GM18858 (cell line): ENCODE measurements around the gene KLF2.

Source experiments
- ATAC-seq: cut with Tn5 transposase; IDR thresholded peaks from one replicate; pipeline ENCODE4 v1.9.1; 2021; ENCODE audit not compliant: unreplicated experiment

The KLF2 gene

DNA sequence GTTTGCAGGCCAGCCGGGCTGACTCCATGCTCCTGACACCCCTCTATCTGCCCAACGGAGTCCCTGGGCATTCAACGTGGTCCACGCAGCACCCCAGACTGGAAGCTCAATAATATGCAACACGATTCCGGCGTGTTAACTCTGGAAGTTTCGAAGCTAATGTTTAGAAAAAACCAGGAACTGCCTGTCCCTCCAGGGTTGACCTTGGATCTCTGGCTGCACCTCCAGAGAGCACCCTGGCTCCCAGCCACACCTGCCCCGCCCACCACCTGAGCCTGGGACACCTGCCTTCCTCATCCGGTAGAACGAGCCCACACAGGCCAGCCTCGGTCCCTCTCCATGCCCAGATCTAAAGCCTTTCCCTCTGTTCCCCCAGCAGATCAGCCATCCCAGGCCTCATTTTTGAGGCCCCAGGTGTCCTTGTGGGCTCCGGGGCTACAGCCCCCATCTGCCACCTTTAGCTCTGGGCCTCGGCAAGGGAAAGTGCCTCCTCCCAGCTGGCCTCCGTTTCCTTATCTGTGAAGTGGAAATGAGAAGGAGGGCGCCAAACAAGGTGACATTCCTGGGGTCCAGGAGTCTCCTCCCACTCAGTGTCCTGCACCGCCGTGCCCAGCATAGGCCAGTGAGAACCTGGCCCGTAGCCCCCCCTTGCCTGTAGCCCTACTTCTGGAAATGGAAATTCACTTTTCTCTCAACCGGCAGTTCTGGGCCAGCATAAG is 38.7 kb downstream of the KLF2 start:
- no peak for ATAC-seq

DNA sequence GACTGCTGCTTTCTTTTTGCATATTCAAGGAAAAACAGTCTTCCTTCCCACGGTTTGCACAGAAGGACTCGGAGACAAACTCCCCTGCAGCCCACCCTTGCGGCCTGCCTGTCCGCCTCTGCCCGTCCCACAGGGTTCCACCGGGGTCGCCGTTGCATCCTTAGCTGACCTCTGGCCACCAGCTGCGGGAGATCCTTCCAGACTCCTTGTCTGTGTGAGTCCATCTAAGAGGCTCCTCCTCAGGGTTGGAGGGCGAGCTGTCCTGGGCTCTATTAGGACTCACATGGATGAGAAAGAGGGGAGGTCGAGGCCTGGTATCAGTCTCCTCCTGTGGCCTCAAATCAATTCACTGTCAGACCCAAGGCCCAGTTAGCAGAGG is 39.2 kb downstream of the KLF2 start:
- ATAC-seq: no peak

DNA sequence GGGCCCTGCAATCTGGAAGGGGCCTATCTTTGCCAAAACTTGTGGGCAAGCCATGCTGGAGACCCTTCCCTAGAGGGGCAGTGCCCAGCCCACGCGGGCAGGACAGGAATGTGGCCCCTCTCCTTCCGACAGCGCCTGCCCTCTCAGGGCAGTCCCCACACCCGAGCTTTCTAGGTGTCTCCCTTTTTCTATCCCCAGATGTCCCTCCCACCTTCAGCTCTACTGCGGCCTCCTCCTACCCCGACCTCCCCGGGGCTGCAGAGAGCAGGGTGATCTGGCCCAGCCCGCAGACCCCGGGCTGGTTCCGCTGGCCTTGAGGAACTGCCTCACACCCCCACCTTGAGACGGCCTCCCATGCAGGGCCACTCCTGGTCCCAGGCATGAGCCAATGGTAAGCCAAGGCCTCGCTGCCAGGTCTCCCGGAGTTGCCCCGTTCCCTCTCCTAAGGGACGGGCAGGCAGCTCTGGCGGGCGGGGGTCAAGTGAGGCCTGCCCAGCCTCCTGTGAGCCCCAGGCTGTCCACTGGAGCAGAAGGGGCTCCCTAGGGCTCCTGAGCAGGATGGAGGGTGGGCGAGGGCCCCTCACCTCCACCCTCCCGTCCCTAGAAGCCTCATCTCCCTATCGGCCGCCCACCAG is 39.7 kb downstream of the KLF2 start:
- ATAC-seq: no peak

DNA sequence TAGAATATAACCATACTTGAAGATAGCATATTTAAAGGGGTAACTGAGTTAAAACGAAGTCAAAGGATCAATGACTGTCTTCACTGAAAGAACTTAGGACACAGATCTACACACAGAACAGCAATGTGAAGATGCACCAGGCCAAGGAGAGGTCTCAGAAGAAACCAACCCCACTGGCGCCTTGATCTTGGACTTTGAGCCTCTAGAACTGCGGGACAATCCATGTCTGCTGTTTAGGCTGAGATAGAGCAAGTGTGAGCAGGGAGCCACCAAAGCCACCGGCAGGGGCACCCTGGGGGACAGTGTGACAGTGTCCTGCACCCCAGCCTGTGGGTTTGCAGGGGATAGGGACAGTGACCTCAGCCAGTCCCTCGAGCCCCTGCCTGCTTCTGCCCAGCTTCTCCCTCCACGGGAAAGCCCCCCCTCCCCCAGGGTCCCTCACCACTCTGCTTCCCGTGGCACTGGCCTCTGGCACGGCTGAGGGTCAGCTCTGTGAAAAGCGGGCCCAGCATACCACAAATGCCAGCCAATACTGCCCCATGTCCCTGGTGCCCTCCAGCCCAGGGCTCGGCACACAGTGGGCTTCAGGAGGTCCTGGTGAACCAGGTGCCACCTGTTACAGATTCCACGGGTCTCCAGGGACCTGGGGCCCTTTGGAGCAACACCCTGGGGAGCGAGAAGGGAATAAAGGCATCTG is 40.8 kb downstream of the KLF2 start:
- no peak for ATAC-seq

DNA sequence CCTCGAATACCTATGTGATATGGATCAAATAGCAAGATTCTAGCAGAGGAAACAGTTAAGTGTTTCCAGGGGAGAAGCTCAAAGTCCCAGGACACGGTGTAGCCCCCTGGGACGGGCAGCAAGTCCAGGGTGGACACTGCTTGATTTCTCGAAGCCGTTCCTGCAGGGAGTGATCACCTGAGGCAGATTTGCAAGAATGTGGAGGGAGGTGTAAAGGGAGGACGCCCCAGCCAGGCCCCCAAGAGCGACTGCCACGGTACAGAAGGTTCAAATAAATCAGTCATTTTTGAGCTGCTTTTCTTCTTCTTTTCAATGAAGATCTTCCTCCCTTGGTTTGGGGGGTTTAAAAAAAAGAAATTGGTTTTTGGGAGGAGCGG is 41.4 kb downstream of the KLF2 start:
- ATAC-seq: no peak

DNA sequence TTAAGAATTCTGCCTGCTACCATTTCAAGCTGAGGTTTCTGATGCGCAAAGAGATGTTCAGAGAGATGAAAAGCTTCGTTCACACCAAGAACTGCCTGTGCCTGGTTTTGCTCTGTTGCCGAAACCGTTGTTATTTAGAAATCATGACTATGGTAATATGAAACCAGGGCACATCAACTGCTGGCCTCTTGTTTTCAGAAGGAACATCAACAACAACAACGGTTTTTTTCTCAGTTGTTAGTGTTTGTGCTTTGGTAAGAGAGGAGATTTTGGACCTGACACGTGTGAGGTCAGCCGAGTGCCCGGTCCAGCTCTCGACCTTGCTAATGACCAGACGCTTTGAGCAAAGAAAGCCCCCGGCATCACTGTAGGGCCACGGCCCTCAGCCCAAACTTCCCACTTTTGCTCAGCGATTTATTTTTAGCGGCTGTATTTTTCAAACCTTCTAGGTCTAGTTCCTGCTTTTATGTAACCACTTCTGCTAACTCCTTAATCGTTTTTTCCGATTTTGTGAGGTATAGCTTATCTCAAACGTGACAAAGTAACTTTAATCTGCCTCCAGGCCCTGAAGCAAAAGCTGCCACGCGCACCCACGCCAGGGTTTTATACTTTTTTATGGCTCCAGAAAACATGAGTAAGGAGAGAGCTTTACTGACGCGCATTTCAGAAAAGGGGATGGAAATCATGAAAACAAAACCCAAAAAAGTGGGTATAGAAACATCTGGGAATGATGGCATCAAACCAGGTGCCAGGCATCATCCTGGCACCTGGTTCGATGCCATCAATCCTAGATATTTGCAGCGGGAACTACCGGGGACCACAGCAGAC is 42.0 kb downstream of the KLF2 start:
- ATAC-seq: peak; percentile 48

DNA sequence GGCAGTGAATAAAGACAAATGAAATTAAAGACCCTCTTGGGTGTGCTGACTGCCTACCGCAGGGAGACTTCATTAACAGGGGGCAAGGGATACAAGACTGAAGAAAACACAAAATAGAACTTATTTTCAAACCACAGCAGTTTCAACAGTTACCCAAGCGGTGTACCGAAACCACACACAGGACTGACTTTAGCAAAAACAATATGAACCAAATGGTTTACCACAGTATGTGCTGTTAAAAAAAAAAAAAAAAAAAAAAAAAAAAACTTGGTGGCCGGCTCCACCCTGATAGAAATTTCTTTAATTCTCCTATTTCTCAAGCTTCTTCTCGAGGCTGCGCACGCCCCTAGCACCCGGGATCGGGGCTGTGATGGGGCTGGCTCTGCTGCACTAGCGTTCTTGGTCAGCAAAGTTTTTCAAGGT is 42.6 kb downstream of the KLF2 start:
- no peak for ATAC-seq

DNA sequence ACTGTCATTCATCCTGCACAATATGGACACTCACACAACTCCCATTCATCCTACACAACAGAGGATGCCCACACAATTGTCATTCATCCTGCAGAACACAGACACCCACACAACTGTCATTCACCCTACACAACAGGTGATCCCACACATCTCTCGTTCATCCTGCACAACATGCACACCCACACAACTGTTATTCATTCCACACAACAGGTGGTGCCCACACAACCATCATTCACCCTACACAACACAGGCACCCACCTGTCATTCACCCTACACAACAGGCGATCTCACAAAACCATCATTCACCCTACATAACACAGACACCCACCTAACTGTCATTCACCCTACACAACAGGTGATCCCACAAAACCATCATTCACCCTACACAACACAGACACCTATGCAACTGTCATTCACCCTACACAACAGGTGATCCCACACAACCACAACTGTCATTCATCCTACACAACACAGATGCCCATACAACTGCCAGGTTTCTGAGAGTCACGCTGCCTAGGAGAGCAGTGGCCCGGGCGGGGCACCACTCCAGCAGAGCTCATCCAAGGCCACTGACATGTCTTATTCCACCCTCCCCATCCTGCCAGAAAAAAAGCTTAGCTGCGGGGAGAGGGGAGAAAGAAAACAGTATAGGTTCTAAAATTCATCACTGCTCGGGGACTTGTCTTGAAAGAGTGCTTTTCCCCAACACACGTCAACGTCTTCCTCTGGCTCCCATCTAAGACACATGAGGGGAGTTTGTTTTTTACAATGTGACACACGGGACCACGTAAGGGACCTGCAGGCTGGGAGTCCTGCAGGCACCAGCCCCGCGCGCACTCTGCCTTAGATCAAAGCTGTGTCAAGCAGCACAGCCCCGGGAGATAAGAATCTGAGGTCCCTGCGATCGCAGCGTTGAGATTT is 44.0 kb downstream of the KLF2 start:
- no peak for ATAC-seq

DNA sequence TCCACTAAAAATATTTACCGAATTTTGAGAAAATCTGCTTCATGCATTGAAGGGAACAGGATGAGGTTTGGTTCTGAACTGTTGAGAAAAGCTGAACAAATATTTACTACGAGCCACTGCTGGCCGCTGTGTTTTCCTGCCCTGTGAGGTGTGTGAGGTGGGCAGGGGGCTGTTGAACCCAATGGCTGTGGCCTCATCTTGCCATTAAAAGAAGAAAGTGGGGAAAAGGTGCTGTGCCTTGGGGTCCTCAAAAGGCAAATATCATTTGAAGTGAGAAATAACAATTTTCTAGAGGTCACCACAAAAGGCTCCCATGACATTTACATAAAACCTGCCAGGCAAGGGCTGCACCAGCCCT is 44.7 kb downstream of the KLF2 start:
- ATAC-seq: no peak

DNA sequence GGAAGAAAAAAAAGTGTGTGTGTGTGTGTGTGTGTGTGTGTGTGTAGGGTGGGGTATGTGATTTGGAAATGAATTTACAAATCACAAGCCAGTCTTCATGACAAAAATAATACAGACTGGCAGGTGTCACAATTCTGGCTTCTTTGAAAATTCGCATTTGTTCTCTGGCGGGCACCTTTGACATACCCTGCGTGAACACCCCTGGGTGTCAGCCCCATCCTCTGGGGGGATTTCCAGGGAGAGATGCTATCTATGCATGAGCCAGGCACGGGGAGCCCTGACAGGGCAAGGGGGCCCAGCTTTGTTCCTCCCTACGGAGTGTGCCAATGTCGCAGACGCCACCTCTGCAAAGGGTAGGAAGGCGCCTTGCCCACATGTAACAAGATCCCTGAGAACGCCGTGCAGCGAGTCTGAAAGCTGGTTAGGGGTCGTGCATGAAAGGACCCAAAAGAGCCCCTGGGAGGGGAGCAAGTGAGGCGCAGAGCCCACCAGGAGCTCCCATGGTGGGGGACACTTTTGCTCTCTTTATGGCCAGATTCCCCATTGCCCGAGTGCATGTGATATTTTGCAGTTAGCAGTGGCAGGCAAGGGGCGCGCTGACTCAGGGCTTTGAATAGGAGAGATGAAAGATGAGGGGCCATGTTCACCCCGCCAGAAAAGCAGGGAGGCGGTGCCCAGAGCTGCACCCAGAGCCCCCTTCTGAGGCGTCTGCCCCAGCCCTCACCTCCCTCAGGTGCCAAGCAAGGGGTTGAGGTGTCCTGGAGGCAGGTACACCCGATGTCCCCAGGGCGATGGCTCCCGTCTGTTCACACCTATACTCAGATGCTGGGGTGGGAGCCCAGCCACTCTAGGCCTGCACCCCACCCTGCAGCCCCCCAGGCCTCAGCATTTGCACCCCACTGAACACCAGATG is 45.3 kb downstream of the KLF2 start:
- no peak for ATAC-seq

DNA sequence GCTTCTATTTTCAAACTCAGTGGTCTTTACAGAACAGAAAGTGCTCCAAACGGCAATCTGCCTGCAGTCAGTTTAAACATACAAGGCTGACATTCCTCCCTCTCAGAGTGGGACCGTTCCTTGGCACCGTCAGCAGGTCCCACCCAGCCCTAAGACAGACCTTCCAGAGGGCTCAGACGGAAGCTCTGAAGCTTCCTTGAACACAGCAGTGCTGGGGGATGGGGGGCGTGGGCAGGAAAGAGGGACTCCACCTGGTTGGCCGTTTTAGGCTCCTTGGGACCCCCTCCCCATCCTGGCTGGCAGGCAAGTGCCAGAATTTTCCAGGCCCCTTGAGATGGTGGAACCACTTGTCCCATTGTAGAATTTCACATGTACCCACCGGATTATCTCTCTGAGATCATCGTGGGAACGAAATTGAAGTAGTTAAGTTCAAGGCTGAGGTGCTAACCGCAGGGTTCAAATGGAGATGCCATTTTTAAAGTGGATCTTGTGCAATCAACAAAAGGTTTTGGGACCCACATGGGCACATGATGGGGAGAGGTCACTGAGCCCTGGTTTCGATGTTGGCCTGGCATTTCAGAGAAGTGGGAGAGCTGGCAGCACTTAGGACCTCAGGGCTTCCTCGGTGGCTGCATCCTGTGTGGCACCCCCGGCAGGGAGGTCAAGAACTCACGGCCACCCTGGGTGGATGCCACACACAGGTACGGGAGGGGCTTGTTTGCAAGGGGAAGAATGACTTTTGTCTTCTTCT is 46.2 kb downstream of the KLF2 start:
- no peak for ATAC-seq

DNA sequence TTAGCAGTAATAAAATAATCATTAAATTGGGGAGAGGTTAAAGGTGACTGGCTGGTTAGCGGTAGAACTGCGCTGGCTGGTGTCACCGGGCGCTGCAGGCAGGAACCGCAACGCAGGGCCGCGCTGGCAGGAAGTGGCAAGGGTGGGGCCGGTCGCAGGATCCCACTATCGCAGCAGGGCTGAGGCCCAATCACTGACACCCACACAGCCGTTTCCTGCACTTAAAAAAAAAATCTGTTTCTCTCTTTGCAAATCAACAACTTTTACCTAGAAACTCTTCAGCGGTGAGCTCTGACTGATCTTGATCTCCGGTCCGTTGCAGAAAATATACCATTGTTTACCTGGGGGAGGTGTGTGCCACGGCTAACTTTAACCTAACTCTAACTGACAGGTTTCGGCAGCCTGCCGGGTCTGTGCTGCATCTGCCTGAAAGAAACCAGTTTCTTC is 46.9 kb downstream of the KLF2 start:
- peak; percentile 35 for ATAC-seq

DNA sequence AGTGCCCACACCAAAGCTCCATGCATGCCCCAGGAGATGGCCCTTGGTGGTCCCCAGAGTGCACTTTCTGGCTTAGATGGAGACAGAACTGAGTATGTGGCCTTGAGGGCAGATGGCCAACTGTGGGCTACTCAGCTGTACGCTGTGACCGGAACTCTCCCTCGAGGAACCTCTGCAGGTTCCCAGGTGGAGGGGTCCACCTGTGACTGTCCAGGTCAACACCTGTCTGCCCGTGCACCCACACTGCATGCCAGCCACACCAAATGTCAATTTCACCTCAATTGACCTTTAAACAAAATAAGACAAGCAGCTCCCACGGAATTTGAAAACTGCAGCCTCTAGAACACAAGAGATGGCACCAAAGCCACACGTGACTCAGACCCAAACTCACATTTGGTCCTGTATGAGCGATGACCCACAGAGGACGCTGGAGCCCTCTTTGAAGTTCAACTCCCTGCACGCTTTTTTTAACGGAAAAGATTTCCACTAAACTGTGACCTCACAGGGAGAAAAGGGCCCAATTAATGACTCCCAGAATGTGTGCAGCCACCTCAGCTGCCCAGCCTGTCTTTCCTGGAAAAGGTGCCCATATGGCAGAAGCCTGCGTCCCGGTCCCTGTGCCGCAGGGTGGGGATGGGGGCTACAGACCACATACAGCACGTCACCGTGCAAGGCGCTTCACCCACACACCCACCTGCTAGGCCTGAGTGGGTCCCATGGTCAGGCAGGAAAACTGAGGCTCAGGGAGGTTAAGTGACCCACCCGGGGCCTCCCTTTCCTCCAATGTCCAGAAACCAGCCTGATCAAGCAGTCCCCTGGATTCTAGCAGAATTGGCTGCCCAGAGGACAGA is 47.7 kb downstream of the KLF2 start:
- no peak for ATAC-seq

DNA sequence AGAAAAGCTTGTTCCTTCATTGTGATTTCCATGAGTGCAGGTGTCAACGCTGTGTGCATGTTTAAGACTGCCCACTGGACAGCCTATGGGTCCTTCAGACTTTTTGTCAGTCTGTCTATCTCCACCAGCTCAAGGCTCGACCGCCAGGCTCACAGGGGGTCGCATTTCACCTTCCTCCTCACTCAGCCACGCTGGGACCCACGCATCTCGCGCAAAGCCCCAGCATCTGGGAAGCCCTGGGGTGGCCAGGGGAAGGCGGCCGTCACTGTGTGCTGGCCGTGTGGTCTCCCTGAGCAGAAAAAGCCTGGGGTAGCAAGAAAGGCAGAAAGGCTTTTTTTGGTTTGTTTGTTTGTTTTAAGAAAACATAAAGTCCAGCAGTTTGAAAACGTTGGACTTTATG is 48.5 kb downstream of the KLF2 start:
- ATAC-seq: no peak

DNA sequence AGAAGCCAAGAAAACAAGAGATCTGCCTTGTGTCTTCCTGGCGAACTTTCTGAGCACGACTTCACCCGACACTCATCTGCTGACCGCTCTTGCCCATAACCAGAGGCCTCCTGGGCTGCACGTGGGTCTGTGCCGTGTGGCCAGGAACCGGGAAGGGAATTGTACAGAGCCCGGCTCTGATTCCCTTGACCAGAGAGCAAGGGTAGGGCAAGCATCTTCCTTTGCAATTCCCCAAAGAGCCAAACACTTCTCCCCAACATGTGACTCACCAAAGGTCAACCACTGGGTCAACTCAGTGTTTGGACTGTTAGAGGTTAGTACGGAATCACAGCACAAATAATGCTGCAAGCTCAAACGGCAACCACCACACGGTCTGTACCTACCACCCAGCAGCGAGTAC is 48.9 kb downstream of the KLF2 start:
- ATAC-seq: no peak

DNA sequence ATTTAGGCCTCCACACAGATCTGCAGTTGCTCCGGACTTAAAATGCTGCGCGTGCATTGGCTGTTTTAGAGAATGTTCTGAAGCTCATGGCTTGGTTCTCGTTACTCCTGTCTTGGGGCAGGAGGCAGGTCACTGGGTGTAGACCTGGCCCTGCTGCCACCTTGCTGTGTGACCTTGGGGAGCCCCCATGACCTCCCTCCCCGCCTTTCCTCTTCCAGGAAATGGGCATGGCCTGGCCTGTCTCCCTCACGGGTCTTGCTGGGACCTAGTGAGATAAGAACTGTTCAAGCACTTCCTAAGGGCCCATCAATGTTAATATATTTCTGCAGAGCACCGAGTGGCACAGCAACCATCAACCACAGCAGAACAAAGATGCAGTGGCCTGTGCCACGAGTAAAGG is 49.4 kb downstream of the KLF2 start:
- no peak for ATAC-seq

DNA sequence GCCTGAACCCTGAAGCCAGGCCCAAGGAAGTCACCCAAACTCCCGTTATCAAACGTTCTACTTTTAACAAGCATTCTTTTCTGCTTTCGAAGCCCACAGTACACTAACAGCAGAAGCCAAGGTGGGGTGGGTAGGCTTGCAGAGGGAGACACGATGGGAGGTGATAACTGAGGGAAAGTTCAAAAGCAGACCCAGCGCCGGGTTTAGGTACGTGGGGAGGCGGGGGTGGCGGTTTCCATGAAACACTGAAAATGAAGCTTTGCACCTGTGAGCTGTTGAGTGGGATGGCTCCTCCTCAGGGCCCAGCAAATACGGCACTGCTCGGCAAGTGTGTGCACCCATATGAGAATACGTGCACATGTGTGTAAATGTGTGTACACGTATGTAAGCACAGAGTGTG is 49.8 kb downstream of the KLF2 start:
- no peak for ATAC-seq
